GM18873 (cell line): ENCODE data around the gene SMCR8.
"Not testable (repeated sequence)": the region's sequence is repeated elsewhere in the genome, so short reads cannot be mapped to it uniquely, and the experiment has no call there.

Experiments
- ATAC-seq: cut with Tn5 transposase; IDR thresholded peaks from one replicate; pipeline ENCODE4 v1.9.1; 2021; ENCODE audit warnings: mild to moderate bottlenecking, moderate library complexity, moderate number of reproducible peaks; ENCODE audit not compliant: unreplicated experiment, low FRiP score

SMCR8 gene

DNA sequence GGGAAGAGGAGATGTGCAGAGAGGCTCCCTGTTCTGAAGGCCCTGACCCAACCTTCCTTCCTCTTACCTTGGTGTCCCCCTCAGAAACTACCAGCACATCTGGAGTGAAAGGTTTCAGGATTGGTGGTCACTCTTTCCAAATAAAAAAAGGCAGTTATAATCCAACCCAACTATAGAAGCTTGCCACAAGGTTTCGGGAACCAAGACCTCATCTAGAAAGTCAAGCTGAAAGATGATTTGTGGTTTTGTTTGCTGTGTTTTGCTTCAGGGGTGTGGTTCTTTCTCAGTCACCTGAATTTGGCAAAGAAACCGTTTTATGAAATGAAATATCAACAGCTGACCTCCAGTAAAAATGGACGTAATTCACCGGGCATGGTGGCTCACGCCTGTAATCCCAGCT lies 28.9 kb downstream of the SMCR8 start:
- ATAC-seq = no peak

DNA sequence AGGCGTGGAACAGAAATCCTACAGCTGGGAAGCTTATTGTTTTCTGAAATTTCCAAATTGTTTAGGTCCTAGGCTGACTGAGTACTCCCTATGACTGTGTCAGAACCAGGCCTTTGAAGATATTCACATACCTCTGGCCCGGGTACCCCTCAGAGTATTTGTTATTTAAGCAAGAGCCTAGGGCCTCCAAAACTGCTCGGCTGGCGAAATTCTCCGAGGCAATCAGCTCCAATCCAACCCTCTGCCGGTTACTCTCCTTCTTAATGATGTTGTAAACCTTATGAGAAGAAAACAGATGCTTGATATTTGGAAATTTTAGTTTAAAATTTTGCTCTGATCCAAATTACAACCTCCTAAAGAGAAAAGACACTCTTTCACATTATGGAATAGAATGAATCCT lies 38.4 kb downstream of the SMCR8 start:
- no peak for ATAC-seq

DNA sequence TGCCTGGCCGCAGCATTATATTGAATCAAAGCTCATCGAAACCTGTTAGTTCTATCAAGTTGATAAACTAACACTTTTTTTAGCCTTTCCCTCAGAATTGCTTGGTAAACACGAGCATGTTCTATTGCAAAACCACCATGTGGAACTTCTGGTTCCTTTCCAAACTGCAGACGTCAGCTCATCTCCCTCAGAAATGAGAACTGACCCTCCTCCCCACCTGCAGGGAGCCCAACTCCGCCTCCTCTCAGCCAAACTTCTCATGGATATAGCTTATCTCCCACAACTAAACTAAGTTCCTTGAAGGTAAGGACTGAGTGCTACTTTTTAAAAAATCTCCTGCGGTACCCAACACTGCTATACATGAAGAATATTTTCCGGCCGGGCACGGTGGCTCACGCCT lies 41.5 kb downstream of the SMCR8 start:
- ATAC-seq = no peak

DNA sequence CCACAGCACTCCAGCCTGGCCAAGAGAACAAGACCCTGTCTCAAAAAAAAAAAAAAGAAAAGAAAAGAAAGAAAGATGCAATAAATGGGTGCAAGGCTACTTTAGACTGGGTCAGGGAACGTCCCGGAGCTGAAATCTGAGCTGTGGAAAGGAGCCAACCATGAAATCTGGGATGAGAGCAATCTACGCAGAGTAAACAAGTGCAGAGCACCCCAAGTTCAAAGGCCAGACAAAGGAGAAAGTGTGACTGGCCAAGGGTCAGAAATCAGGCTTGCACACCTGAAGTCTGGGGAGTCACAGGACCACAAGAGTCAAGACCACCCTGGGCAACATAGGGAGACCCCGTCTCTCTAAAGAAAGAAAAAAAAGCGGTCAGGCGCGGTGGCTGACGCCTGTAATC lies 45.4 kb downstream of the SMCR8 start:
- no peak for ATAC-seq

DNA sequence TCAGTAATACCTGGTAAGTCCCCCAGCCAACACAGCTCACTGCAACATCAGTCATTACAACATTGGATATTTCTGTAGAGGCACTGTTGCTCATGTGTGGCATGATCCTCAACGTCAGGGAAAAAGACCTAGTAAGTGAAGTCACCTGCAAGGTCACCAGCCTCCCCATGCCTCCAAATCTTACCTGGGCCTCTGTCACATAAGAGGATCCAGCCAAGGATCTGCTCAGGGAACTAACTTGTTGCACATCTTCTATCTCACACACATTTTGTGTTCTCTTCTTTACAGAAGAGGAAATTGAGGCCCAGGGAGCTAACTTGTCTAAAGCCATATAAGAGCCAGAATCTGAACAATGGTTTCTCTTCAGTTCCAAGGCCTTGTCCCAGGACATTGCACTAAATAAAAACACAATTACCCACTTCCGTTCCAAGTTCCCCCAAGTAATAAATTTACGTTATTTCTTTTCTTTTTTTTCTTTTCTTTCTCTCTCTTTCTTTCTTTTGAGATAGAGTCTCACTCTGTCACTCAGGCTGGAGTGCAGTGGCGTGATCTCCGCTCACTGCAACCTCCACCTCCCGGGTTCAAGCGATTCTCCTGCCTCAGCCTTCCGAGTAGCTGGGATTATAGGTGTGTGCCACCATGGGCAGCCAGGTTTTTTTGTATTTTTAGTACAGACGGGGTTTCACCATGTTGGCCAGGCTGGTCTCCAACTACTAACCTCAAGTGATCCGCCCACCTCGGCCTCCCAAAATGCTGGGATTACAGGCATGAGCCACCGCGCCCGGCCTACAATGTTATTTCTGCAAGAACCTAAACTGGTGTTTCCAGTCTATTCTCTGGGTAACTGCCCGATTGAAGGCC lies 47.0 kb downstream of the SMCR8 start:
- ATAC-seq = no peak

DNA sequence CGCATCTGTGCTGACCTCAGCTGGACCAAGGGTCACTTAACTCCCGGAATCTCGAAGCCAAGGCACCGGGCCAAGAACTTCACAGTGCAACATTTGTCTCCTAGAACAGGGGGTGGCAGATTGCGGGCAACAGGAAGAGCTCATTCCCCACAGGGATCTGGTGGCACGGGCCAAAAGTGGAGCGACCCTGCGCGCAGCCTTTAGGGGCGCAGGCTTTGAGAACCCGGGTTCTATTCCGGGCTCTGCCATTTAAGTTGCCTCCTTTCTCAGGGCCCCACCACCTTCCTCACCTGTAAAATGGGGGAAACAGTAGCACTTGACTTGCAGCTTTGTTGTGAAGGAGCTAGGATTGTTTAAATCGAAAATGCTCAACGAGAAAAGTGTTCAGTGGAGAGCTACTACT lies 47.6 kb downstream of the SMCR8 start:
- ATAC-seq = no peak

DNA sequence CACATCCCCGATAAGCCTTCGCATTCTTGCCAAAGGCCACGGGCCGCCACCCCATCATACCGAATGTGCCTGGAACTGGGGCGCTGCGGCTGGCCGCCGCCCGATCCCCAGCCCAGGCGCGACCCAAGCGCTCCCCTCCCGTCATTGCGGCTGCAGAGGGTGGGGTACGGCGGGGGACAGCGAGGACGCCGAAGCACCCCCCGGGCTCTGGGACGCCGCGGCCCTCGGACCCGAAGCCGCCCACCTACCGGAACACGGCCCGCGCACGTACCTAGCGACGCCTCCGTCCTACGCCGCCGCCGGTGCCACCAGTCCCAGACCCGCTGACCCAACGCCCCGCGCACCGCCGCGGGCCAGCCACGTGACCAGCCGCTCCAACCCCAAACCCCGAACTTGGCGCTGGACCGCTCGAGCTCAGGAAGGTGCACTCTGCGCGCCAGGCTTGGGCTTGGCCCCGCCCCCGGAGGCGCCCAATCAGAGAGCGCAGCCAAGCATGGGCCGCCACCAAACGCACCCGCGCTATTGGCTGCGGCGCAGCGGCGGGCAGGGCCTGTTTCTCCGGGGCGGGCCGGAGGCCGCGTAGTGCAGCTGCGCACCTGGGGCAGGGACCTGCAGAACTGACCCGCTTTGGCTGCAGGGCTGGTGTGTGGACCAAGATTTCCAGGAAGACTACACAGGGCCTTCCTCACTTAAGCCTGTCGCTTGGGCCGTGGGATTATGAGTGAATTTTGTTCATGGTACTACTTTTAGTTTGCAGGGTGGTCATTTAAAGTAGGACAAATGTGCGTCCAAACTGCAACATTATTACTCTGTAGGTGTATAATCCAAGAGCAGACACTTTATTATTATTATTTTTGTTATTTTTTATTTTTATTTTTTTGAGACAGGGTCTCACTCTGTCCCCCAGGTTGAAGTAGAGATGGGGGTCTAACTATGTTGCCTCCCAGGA lies 48.3 kb downstream of the SMCR8 start, which contains the start of gene SHMT1:
SHMT1 (minus strand) TSS at position 450 of the 949 bp plus-strand sequence. CDS start 7,569 bp downstream, outside the sequence.
- ATAC-seq = peak; percentile 95

DNA sequence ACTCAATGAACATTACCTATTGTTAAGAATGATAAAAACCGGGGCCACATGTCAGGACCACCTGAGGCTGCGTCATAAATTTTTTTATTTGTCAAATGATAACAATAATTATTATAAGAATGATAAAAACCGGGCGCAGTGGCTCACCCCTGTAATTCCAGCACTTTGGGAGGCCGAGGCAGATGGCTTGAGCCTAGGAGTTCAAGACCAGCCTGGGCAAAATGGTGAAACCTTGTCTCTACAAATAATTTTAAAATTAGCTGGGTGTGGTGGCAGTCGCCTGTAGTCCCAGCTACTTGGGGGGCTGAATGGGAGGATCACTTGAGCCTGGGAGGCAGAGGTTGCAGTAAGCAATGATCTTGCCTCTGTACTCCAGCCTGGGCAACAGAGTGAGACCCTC lies 49.1 kb downstream of the SMCR8 start:
- no peak for ATAC-seq

DNA sequence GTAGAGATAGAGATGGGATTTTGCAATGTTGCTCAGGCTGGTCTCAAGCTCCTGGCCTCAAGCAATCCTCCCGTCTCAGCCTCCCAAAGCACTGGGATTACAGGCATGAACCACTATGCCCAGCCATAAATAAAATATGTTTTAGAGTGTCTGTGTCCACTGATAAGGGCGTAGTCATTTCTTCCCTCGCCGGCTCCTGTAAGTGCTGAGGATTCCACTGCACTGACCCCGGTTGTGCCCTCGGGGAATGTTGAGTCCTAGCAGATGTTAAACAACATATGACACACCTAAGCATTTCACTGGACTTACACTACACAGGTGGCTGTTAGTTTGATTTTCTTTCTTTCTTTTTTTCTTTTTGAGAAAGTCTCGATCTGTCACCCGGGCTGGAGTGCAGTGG lies 53.9 kb downstream of the SMCR8 start:
- ATAC-seq = no peak

DNA sequence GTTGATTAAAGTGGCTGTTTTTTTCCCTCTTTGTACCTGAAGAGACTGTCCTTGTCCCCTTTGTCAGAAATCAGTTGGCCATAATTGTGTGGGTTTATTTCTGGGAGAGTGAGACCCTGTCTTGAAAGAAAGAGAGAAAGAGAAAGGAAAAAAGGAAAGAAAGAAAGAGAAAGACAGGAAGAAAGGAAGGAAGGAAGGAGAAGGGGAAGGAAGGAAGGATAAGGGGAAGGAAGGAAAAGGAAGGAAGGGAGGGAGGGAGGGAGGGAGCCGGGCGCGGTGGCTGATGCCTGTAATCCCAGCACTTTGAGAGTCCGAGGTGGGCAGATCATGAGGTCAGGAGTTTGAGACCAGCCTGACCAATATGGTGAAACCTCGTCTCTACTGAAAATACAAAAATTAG lies 55.7 kb downstream of the SMCR8 start:
- no peak for ATAC-seq

DNA sequence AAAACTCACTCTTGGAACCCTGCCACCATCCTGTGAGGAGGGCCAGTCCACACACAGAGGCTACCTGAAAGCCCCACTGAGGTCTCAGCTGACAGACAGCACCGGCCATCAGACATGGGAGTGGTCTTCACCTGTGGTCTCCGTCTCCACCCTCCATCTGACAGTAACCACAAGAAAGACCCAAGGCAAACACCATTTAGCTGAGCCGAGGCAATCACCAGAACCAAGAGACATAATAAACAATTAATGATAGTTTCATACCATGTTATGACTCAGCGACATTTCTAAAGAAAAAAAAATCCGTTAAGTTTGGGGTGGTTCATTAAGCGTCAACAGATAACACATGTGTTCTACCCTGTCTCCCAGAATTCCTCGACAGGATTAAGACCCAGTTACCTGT lies 56.4 kb downstream of the SMCR8 start:
- no peak for ATAC-seq

DNA sequence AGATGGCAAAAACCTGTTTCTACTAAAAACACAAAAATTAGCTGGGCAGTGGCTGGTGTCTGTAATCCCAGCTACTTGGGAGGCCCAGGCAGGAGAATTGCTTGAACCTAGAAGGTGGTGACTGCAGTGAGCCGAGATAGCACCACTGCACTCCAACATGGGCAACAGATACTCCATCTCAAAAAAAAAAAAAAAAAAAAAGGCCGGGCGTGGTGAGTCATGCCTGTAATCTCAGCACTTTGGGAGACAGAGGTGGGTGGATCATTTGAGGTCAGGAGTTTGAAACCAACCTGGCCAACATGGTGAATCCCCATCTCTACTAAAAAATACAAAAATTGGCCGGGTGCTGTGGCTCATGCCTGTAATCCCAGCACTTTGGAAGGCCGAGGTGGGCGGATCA lies 58.1 kb downstream of the SMCR8 start:
- ATAC-seq = not testable (repeated sequence)

DNA sequence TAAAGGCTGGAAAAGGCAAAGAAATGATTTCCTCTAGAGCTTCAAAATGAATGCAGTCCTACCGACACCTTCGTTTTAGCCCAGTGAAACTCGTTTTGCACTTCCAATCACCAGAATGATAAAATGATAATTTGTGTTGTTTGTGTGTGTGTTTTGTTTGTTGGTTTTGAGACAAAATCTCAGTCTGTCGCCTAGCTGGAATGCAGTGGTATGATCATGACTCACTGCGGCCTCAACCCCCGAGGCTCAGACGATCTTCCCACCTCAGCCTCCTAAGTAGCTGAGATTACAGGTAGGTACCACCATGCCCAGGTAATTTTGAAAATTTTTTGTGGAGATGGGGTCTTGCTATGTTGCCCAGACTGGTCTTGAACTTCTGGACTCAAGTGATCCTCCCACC lies 59.1 kb downstream of the SMCR8 start:
- ATAC-seq = no peak
